ENCODE data around the gene AZIN2. TPM values are rescaled to one million over a fixed set of nuclear protein-coding genes. Genes with fewer than 3 reads are reported as not detected.

AZIN2 gene
- total and polyA plus RNA-seq, 9 of the 15 experiments (the other 6 are each of a cell fraction or from before 2014, with no cell fraction given), result 0.06 to 0.91 (median 0.42) TPM; not detected in 2

DNA sequence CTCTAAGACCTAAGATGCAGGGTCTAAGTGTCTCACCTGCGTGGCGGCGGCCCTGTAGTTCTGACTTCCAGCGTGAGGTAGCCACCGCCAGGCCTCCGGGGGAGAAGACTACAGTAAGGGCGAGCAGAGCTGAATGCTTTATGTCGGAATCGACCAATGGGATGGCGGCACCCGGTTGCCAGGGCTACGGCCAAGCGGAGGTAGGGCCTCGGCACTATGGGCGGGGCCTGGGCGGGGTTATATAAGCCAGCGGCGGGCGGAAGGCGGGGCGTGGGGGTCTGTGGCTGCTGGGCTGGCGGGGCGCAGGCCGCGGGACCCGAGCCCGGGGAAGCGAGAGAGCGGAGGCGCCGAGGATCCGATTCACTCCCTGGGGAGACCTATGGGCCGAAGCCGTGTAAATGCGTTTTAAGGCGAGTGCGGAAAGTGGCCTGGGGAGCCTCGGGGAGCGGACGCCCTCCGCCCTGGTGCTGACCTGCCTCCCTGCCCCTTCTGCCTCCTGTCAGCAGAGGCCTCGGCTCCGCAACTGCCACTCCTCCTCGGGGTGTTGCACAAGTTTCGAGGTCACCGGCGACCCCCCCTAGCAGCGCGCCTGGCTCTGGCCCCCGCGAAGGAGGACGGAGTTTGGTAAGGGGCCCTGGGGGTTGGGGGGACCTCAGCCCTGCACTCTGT lies at the start of gene AZIN2 (continued):
- TF ChIP-seq BACH1 (tag; IDR thresholded peaks at IDR 0.05), result no peak
- peak; percentile 94 for TF ChIP-seq RBM22 (IDR thresholded peaks at IDR 0.05; ENCODE audit: low read depth, low read length, poor library complexity, severe bottlenecking)
- no peak for TF ChIP-seq ZNF445 (CRISPR knock-in tag; IDR thresholded peaks at IDR 0.05; ENCODE audit: low read depth)
- no peak for TF ChIP-seq KAT7 (CRISPR knock-in tag; IDR thresholded peaks at IDR 0.05; ENCODE audit: borderline replicate concordance)
- no peak for TF ChIP-seq HNRNPK (IDR thresholded peaks at IDR 0.05; ENCODE audit: low read depth, low read length, poor library complexity, severe bottlenecking)
- no peak for TF ChIP-seq PRDM10 (IDR thresholded peaks at IDR 0.05; ENCODE audit: partially characterized antibody)
- TF ChIP-seq MTA2 (IDR thresholded peaks at IDR 0.05; ENCODE audit: low read depth), result no peak
- no peak for TF ChIP-seq ZFP30 (CRISPR knock-in tag; IDR thresholded peaks at IDR 0.05; ENCODE audit: borderline replicate concordance)
- TF ChIP-seq RREB1 (CRISPR knock-in tag; IDR thresholded peaks at IDR 0.05), result no peak
- peak; percentile 82 for TF ChIP-seq PCBP1 (IDR thresholded peaks at IDR 0.05; ENCODE audit: low read depth, low read length, poor library complexity, severe bottlenecking)
- no peak for TF ChIP-seq GTF3C2 (IDR thresholded peaks at IDR 0.05; ENCODE audit: borderline replicate concordance, extremely low read depth, insufficient read length)
- no peak for TF ChIP-seq PHTF2 (CRISPR knock-in tag; IDR thresholded peaks at IDR 0.05)
- TF ChIP-seq SREBF1 (IDR thresholded peaks at IDR 0.05; ENCODE audit: borderline replicate concordance, low read depth, low read length), result no peak

Measured in K562 (cell line).